HepG2 (cell line): ENCODE measurements around the gene DLG5. TPM values are rescaled to one million over a fixed set of nuclear protein-coding genes. Genes with fewer than 3 reads are reported as not detected.

Experiments used
- ATAC-seq: fragments of 200-7000 bp; cut with Tn5 transposase; 3 replicates; pipeline ENCODE4 v1.9.1; 2020; ENCODE audit warnings: mild to moderate bottlenecking, moderate library complexity
- BruUV-seq: library from RNA; stranded (reverse); fragments of 400-500 nt; replicated peaks from 2 replicates; lab custom pipeline; 2021; lab: Mats Ljungman, UMichigan
- CTCF ChIA-PET: fragments of 300-600 bp; formaldehyde crosslinking; extraction: SDS; loops from one replicate; lab custom pipeline; 2021; ENCODE audit warnings: low total read pairs, inconsistent platforms, low intra/inter-chr PET ratio; lab: Yijun Ruan, JAX
- POLR2A ChIA-PET: fragments of 350-600 bp; sonication (Branson Sonifier 250); formaldehyde crosslinking; loops from one replicate; lab custom pipeline; 2020; ENCODE audit warnings: antibody characterized with exemption, inconsistent platforms; lab: Yijun Ruan, JAX
- DNase-seq: peaks from one replicate; pipeline ENCODE4 v3.0.0-alpha.2; 2015; ENCODE audit warnings: low spot score
- FAIRE-seq: peaks from 3 replicates; lab custom pipeline; 2011; peaks lifted over from hg19 to GRCh38; lab: Jason Lieb, UNC
- H2AFZ ChIP-seq: one replicate; pipeline ENCODE4 v1.6.1; 2011; ENCODE audit warnings: low read length, inconsistent platforms
- H3K27ac ChIP-seq: fragments of 300-600 bp; 3 replicates; pipeline ENCODE4 v1.8.0; 2011; ENCODE audit warnings: mixed run types, mild to moderate bottlenecking, mixed read lengths, low read length, inconsistent platforms; ENCODE audit not compliant: insufficient read depth; ENCODE audit errors: extremely low read length
- H3K27me3 ChIP-seq, 2 experiments: fragments of 200-600 bp in 1 of 2; 2 replicates in 1 of 2; 3 replicates in 1 of 2; pipeline versions ENCODE4 v1.6.0 to v1.8.0; 2011; ENCODE audit warnings: low read length in 2 of 2, mild to moderate bottlenecking in 2 of 2, moderate library complexity in 2 of 2, inconsistent platforms in 1 of 2; ENCODE audit not compliant: insufficient read depth in 2 of 2, control insufficient read depth in 1 of 2
- H3K36me3 ChIP-seq, 2 experiments: fragments of 200-600 bp in 1 of 2; replicated peaks in 1 of 2; 2 replicates in 1 of 2; 3 replicates in 1 of 2; pipeline versions ENCODE4 v1.5.1 to v1.8.0; 2011; ENCODE audit warnings: low read length in 2 of 2, inconsistent platforms in 1 of 2; ENCODE audit not compliant: insufficient read depth in 2 of 2, control insufficient read depth in 1 of 2
- H3K4me1 ChIP-seq: 2 replicates; pipeline ENCODE4 v1.5.1; 2012; ENCODE audit warnings: low read length, inconsistent platforms; ENCODE audit not compliant: insufficient read depth
- H3K4me2 ChIP-seq: 2 replicates; pipeline ENCODE4 v1.6.0; 2011; ENCODE audit warnings: low read depth, low read length, inconsistent platforms
- H3K4me3 ChIP-seq, 3 experiments: fragments of 200-600 bp in 1 of 3; sonication (generic), shearing (Covaris generic) in 1 of 3; replicated peaks in 1 of 3; 2 replicates each; pipeline ENCODE4 v1.5.1; 2011 to 2016; ENCODE audit warnings: low read length in 3 of 3, inconsistent platforms in 2 of 3, low read depth in 2 of 3, mild to moderate bottlenecking in 2 of 3, control low read depth in 1 of 3, mixed read lengths in 1 of 3; ENCODE audit not compliant: insufficient read depth in 1 of 3
- H3K79me2 ChIP-seq: one replicate; pipeline ENCODE4 v1.6.1; 2011; ENCODE audit warnings: low read length, inconsistent platforms; ENCODE audit not compliant: insufficient read depth
- H3K9ac ChIP-seq: 2 replicates; pipeline ENCODE4 v1.6.0; 2011; ENCODE audit warnings: mild to moderate bottlenecking, low read depth, low read length, inconsistent platforms; ENCODE audit not compliant: insufficient read depth
- H3K9me3 ChIP-seq: 2 replicates; pipeline ENCODE4 v1.5.1; 2012; ENCODE audit warnings: mild to moderate bottlenecking, low read length
- H4K20me1 ChIP-seq: 2 replicates; pipeline ENCODE4 v1.6.0; 2011; ENCODE audit warnings: inconsistent platforms, mild to moderate bottlenecking, low read length, moderate library complexity; ENCODE audit not compliant: insufficient read depth
- AFF4 ChIP-seq: sonication (generic); formaldehyde crosslinking; IDR thresholded peaks from 2 replicates; pipeline ENCODE4 v1.4.0; 2020; ENCODE audit warnings: missing genetic modification reagents
- ARID3A ChIP-seq: IDR thresholded peaks from 2 replicates; pipeline ENCODE4 v1.6.1; 2012; ENCODE audit warnings: low read depth, low read length, improper control_type of control experiment
- CBX5 ChIP-seq: sonication (generic); formaldehyde crosslinking; IDR thresholded peaks from 2 replicates; pipeline ENCODE4 v1.4.0; 2020; ENCODE audit warnings: missing genetic modification reagents, borderline replicate concordance
- DPF2 ChIP-seq: sonication (generic); formaldehyde crosslinking; IDR thresholded peaks from 2 replicates; pipeline ENCODE4 v1.4.0; 2020; ENCODE audit warnings: mild to moderate bottlenecking, low read depth, missing genetic modification reagents, borderline replicate concordance
- FOSL2 ChIP-seq: sonication (generic); formaldehyde crosslinking; IDR thresholded peaks from 2 replicates; pipeline ENCODE4 v1.4.0; 2020; ENCODE audit warnings: missing genetic modification reagents
- FOXK1 ChIP-seq: sonication (generic); formaldehyde crosslinking; IDR thresholded peaks from 2 replicates; pipeline ENCODE4 v1.4.0; 2020; ENCODE audit warnings: low read depth, missing genetic modification reagents, borderline replicate concordance
- HMG20A ChIP-seq: IDR thresholded peaks from 2 replicates; pipeline ENCODE4 v1.6.1; 2016; ENCODE audit warnings: borderline replicate concordance
- PHF20 ChIP-seq: sonication (generic); formaldehyde crosslinking; IDR thresholded peaks from 2 replicates; pipeline ENCODE4 v1.5.0; 2020; ENCODE audit warnings: mild to moderate bottlenecking, missing genetic modification reagents
- SAP130 ChIP-seq: IDR thresholded peaks from 2 replicates; pipeline ENCODE4 v1.6.1; 2016; ENCODE audit warnings: low read depth
- SMC3 ChIP-seq: IDR thresholded peaks from 2 replicates; pipeline ENCODE4 v1.6.1; 2011; ENCODE audit warnings: low read length, improper control_type of control experiment
- SOX13 ChIP-seq, 3 experiments: fragments of 450-650 bp in 1 of 3; sonication (generic) in 1 of 3; formaldehyde crosslinking in 1 of 3; IDR thresholded peaks in 2 of 3; conservative IDR thresholded peaks in 1 of 3; 2 replicates each; pipeline versions ENCODE4 v1.5.0 to v1.6.1; 2016 to 2020; ENCODE audit warnings: antibody characterized with exemption in 1 of 3, mild to moderate bottlenecking in 1 of 3, missing compliant biosample characterization in 1 of 3, missing genetic modification reagents in 1 of 3, moderate library complexity in 1 of 3
- SOX5 ChIP-seq: IDR thresholded peaks from 2 replicates; pipeline ENCODE4 v1.6.1; 2016; ENCODE audit warnings: borderline replicate concordance
- ZBTB7A ChIP-seq: sonication (generic); formaldehyde crosslinking; IDR thresholded peaks from 2 replicates; pipeline ENCODE4 v1.8.0; 2022; ENCODE audit warnings: mild to moderate bottlenecking, missing genetic modification reagents
- ZNF12 ChIP-seq: sonication (generic); formaldehyde crosslinking; IDR thresholded peaks from 2 replicates; pipeline ENCODE4 v1.5.0; 2020; ENCODE audit warnings: missing genetic modification reagents
- ZNF207 ChIP-seq: fragments of 450-650 bp; IDR thresholded peaks from 2 replicates; pipeline ENCODE4 v1.6.1; 2016; ENCODE audit warnings: antibody characterized with exemption, borderline replicate concordance
- ZNF414 ChIP-seq: sonication (generic); formaldehyde crosslinking; IDR thresholded peaks from 2 replicates; pipeline ENCODE4 v1.5.0; 2020; ENCODE audit warnings: missing genetic modification reagents
- WGBS: methylation state at CpG from one replicate; pipeline ENCODE4 v1.1.6; 2017; ENCODE audit warnings: low lambda C conversion rate; 5-methylcytosine and 5-hydroxymethylcytosine counted together
- in situ Hi-C: cut with HindIII; loops from 2 replicates; pipeline ENCODE4 v1.10.0; 2017; ENCODE audit warnings: low pct_unique_long_range_greater_than_20kb; ENCODE audit not compliant: extremely low pct_ligation_motif_present
- intact Hi-C: fragments of 100-400 bp; cut with micrococcal nuclease; formaldehyde crosslinking; loops from one replicate; pipeline ENCODE4 v1.10.0; 2022; ENCODE audit not compliant: unreplicated experiment
- polyA plus RNA-seq, 8 experiments: library from polyadenylated mRNA; depleted of rRNA in 3 of 8; stranded (reverse) in 7 of 8; unstranded in 1 of 8; fragments of >200 nt; fragmentation: Illumina TruSeq in 4 of 8; extraction: Trizol in 4 of 8; gene quantifications; 2 replicates each; pipeline versions ENCODE4 v1.2.1 to v1.2.3, GENCODE V29; 2011 to 2016; ENCODE audit warnings: low read depth in 4 of 8, missing spikeins in 1 of 8, mixed read lengths in 1 of 8; ENCODE audit not compliant: insufficient read depth in 1 of 8
- total RNA-seq, 5 experiments: library from RNA; depleted of rRNA; stranded (reverse); fragments of >200 nt; fragmentation: Illumina TruSeq; extraction: Trizol; gene quantifications; 2 replicates each; pipeline ENCODE4 v1.2.3, GENCODE V29; 2016; ENCODE audit warnings: low read depth in 1 of 5

The DLG5 gene
- total and polyA plus RNA-seq, 2 of the 13 experiments (the other 11 are each of a cell fraction or from before 2014, with no cell fraction given): 15.5 to 18.2 TPM

GRCh38 chr10:77944519-77944918 lies 18.0 kb upstream of the DLG5 start:
- peak; percentile 75 for DNase-seq
- no peak overlapping the region for H2AFZ ChIP-seq
- H3K4me1 ChIP-seq: peaks cover 81% of the 10 kb centered on the region
- peak; percentile 40 for ATAC-seq
- no peaks in the 10 kb centered on the region for H4K20me1 ChIP-seq
- under 1% methylated on average over 4 of the region's 4 CpGs for WGBS
- no peak overlapping the region for H3K4me3 ChIP-seq
- in situ Hi-C loops: no loop called here
- ChIA-PET CTCF (no interaction called here), POLR2A (interaction anchor here (1.2 kb wide), 1 partner anchor 17 kb away, joined by 3 read pairs; no protein-coding TSS in a partner anchor)
- H3K36me3 ChIP-seq: no peaks in the 10 kb centered on the region
- no TSS peak for BruUV-seq
- intact Hi-C loops: no loop called here
- no peak overlapping the region for H3K9ac ChIP-seq
- no peak for FAIRE-seq
- H3K27ac ChIP-seq: no peak overlapping the region
- no peaks in the 10 kb centered on the region; a peak in 1 of 5 replicates for H3K27me3 ChIP-seq
- peak overlapping the region; percentile 40 for H3K4me2 ChIP-seq
- no peaks in the 10 kb centered on the region for H3K79me2 ChIP-seq
- no peaks in the 10 kb centered on the region for H3K9me3 ChIP-seq
- 0 out of 2 replicates have a peak, but pooled peaks have one; percentile 26 for TF ChIP-seq CBX5 (CRISPR knock-in tag)
- no peak for TF ChIP-seq PHF20 (CRISPR knock-in tag)
- TF ChIP-seq ZBTB7A (CRISPR knock-in tag): no peak
- TF ChIP-seq FOSL2: 0 out of 2 replicates have a peak, but pooled peaks have one; percentile 35
- 0 out of 2 replicates have a peak, but pooled peaks have one; percentile 10 for TF ChIP-seq SMC3
- TF ChIP-seq ZNF207: no peak
- TF ChIP-seq DPF2 (CRISPR knock-in tag): 0 out of 2 replicates have a peak, but pooled peaks have one; percentile 36
- TF ChIP-seq ARID3A: 0 out of 2 replicates have a peak, but pooled peaks have one; percentile 36
- peak; percentile 53; the same call in 1 of the 2 replicates for TF ChIP-seq SOX5 (CRISPR knock-in tag)
- TF ChIP-seq AFF4 (CRISPR knock-in tag): no peak
- TF ChIP-seq FOXK1 (CRISPR knock-in tag): peak; percentile 32; the same call in 1 of the 2 replicates
- TF ChIP-seq SOX13 (IDR thresholded peaks at IDR 0.05): no peak
- TF ChIP-seq SOX13 (CRISPR knock-in tag; conservative IDR thresholded peaks at IDR 0.05 in 1 of 2, IDR thresholded peaks at IDR 0.05 in 1 of 2): peak in 1 of 2 experiments; percentile 61; a peak in 1 of 4 replicates
- TF ChIP-seq SAP130 (CRISPR knock-in tag): peak; percentile 38
- TF ChIP-seq HMG20A (CRISPR knock-in tag): peak; percentile 53; the same call in 1 of the 2 replicates
- no peak for TF ChIP-seq ZNF414
- peak; percentile 77 for TF ChIP-seq ZNF12 (CRISPR knock-in tag)
